Measurements from ENCODE around the gene PEX14.

- no peak for TF ChIP-seq CTCF (IDR thresholded peaks at IDR 0.05)
- no peak for TF ChIP-seq POLR2A (IDR thresholded peaks at IDR 0.05)
Observed at GRCh38 chr1:10536133-10536770, 61.5 kb downstream of the PEX14 start.
